ENCODE results near the gene SLC7A1.
A peak's percentile ranks its signal among the peaks of the same experiment; 100 is the strongest.

The SLC7A1 gene

GRCh38 chr13:29536853-29537252, 58.6 kb downstream of the SLC7A1 start:
- no peak overlapping the region for H3K4me3 ChIP-seq (ENCODE audit: low read depth, low read length)
- DNase-seq (ENCODE audit: low read depth) = no peak

- DNase-seq (ENCODE audit: low read depth) = no peak
- no peak overlapping the region for H3K4me3 ChIP-seq (ENCODE audit: low read depth, low read length)
Observed at GRCh38 chr13:29535663-29536655, 59.5 kb downstream of the SLC7A1 start.

- no peak overlapping the region for H3K4me3 ChIP-seq (ENCODE audit: low read depth, low read length)
- DNase-seq (ENCODE audit: low read depth) = no peak
Observed at GRCh38 chr13:29534083-29534482, 61.4 kb downstream of the SLC7A1 start.

- DNase-seq (ENCODE audit: low read depth) = no peak
- H3K4me3 ChIP-seq (ENCODE audit: low read depth, low read length) = no peak overlapping the region
Observed at GRCh38 chr13:29532821-29533220, 62.7 kb downstream of the SLC7A1 start.

- H3K4me3 ChIP-seq (ENCODE audit: low read depth, low read length) = no peak overlapping the region
- DNase-seq (ENCODE audit: low read depth) = no peak
Observed at GRCh38 chr13:29532116-29532515, 63.4 kb downstream of the SLC7A1 start.

- DNase-seq (ENCODE audit: low read depth) = no peak
- no peak overlapping the region for H3K4me3 ChIP-seq (ENCODE audit: low read depth, low read length)
Observed at GRCh38 chr13:29530901-29531300, 64.6 kb downstream of the SLC7A1 start.

GRCh38 chr13:29529754-29530153, 65.7 kb downstream of the SLC7A1 start:
- DNase-seq (ENCODE audit: low read depth) = no peak
- no peak overlapping the region for H3K4me3 ChIP-seq (ENCODE audit: low read depth, low read length)

- no peak overlapping the region for H3K4me3 ChIP-seq (ENCODE audit: low read depth, low read length)
Observed at GRCh38 chr13:29527916-29528315, 67.6 kb downstream of the SLC7A1 start.

GRCh38 chr13:29527511-29527910, 68.0 kb downstream of the SLC7A1 start:
- DNase-seq (ENCODE audit: low read depth) = no peak
- H3K4me3 ChIP-seq (ENCODE audit: low read depth, low read length) = no peak overlapping the region

More at GRCh38 chr13:29527916-29528315, 67.6 kb downstream of the SLC7A1 start:
- no peak for DNase-seq (ENCODE audit: low read depth)

GRCh38 chr13:29526741-29527140, 68.7 kb downstream of the SLC7A1 start:
- H3K4me3 ChIP-seq (ENCODE audit: low read depth, low read length) = no peak overlapping the region
- DNase-seq (ENCODE audit: low read depth) = no peak

GRCh38 chr13:29525757-29526156, 69.7 kb downstream of the SLC7A1 start:
- H3K4me3 ChIP-seq (ENCODE audit: low read depth, low read length) = no peak overlapping the region
- no peak for DNase-seq (ENCODE audit: low read depth)

GRCh38 chr13:29524641-29525040, 70.8 kb downstream of the SLC7A1 start:
- no peak for DNase-seq (ENCODE audit: low read depth)
- no peak overlapping the region for H3K4me3 ChIP-seq (ENCODE audit: low read depth, low read length)

GRCh38 chr13:29524176-29524575, 71.3 kb downstream of the SLC7A1 start:
- no peak for DNase-seq (ENCODE audit: low read depth)

GRCh38 chr13:29523199-29523961, 72.1 kb downstream of the SLC7A1 start:
- no peak overlapping the region for H3K4me3 ChIP-seq (ENCODE audit: low read depth, low read length)
- DNase-seq (ENCODE audit: low read depth) = peak; percentile 87

More at GRCh38 chr13:29524176-29524575, 71.3 kb downstream of the SLC7A1 start:
- no peak overlapping the region for H3K4me3 ChIP-seq (ENCODE audit: low read depth, low read length)

GRCh38 chr13:29522044-29522685, 73.3 kb downstream of the SLC7A1 start:
- no peak overlapping the region for H3K4me3 ChIP-seq (ENCODE audit: low read depth, low read length)
- DNase-seq (ENCODE audit: low read depth) = peak; percentile 97

- H3K4me3 ChIP-seq (ENCODE audit: low read depth, low read length) = no peak overlapping the region
- no peak for DNase-seq (ENCODE audit: low read depth)
Observed at GRCh38 chr13:29521336-29521735, 74.2 kb downstream of the SLC7A1 start.

- no peak overlapping the region for H3K4me3 ChIP-seq (ENCODE audit: low read depth, low read length)
- DNase-seq (ENCODE audit: low read depth) = peak; percentile 38
Observed at GRCh38 chr13:29520671-29521070, 74.8 kb downstream of the SLC7A1 start.

- DNase-seq (ENCODE audit: low read depth) = no peak
- H3K4me3 ChIP-seq (ENCODE audit: low read depth, low read length) = no peak overlapping the region
Observed at GRCh38 chr13:29519921-29520320, 75.6 kb downstream of the SLC7A1 start.

GRCh38 chr13:29516880-29517279, 78.6 kb downstream of the SLC7A1 start:
- no peak for DNase-seq (ENCODE audit: low read depth)
- no peak overlapping the region for H3K4me3 ChIP-seq (ENCODE audit: low read depth, low read length)

GRCh38 chr13:29516012-29516411, 79.5 kb downstream of the SLC7A1 start:
- H3K4me3 ChIP-seq (ENCODE audit: low read depth, low read length) = no peak overlapping the region
- no peak for DNase-seq (ENCODE audit: low read depth)
